ENCODE data around the gene YBX1. TPM values are rescaled to one million over a fixed set of nuclear protein-coding genes. Genes with fewer than 3 reads are reported as not detected.
"Not testable (repeated sequence)": the region's sequence is repeated elsewhere in the genome, so short reads cannot be mapped to it uniquely, and the experiment has no call there.

Gene YBX1
- total and polyA plus RNA-seq, 4 donors: 107 to 530 (median 204) TPM

- H3K27ac ChIP-seq (ENCODE audit: low read depth in 1 of 2, low read length in 2 of 2); H3K36me3 ChIP-seq (ENCODE audit: control insufficient read depth in 4 of 4, insufficient read depth in 3 of 4, low read depth in 1 of 4, low read length in 3 of 4); H3K9ac ChIP-seq (ENCODE audit: low read depth in 1 of 2, low read length in 2 of 2); H3K4me3 ChIP-seq (ENCODE audit: low read depth in 1 of 3, low read length in 3 of 3); H3K4me1 ChIP-seq (ENCODE audit: control insufficient read depth in 4 of 4, insufficient read depth in 4 of 4, low read length in 3 of 4); DNase-seq (ENCODE audit: low spot score); H3K27me3 ChIP-seq (ENCODE audit: control insufficient read depth in 4 of 4, insufficient read depth in 4 of 4, low read length in 3 of 4); H3K9me3 ChIP-seq (ENCODE audit: control insufficient read depth in 4 of 4, low read length in 3 of 4): not testable (repeated sequence)
Observed at GRCh38 chr1:42714441-42714840, 32.2 kb downstream of the YBX1 start.

- WGBS: 62% methylated on average over 1 of the region's 1 CpG
- peaks cover 0 to 4% (median 0%) of the 10 kb centered on the region in 4 donors for H3K4me1 ChIP-seq (ENCODE audit: control insufficient read depth in 4 of 4, insufficient read depth in 4 of 4, low read length in 3 of 4)
- H3K36me3 ChIP-seq (ENCODE audit: control insufficient read depth in 4 of 4, insufficient read depth in 3 of 4, low read depth in 1 of 4, low read length in 3 of 4): peaks cover 0 to 3% (median under 1%) of the 10 kb centered on the region in 4 donors
- no peaks in the 10 kb centered on the region for H3K9me3 ChIP-seq (ENCODE audit: control insufficient read depth in 4 of 4, low read length in 3 of 4)
- TF ChIP-seq HNF4G (IDR thresholded peaks at IDR 0.05) (no peak), FOXA2 (IDR thresholded peaks at IDR 0.05) (no peak), YY1 (IDR thresholded peaks at IDR 0.05) (no peak), RAD21 (IDR thresholded peaks at IDR 0.05) (no peak), NR2F2 (IDR thresholded peaks at IDR 0.05) (no peak), JUND (IDR thresholded peaks at IDR 0.05) (no peak), EGR1 (IDR thresholded peaks at IDR 0.05; ENCODE audit: low read depth in 2 of 2) (no peak), ATF3 (IDR thresholded peaks at IDR 0.05) (no peak), SP1 (IDR thresholded peaks at IDR 0.05) (no peak), CTCF (IDR thresholded peaks at IDR 0.05; ENCODE audit: low read depth, low read length, missing input control) (no peak), RXRA (IDR thresholded peaks at IDR 0.05) (no peak), GABPA (IDR thresholded peaks at IDR 0.05 in 1 of 2, conservative IDR thresholded peaks at IDR 0.05 in 1 of 2) (no peak), TAF1 (conservative IDR thresholded peaks at IDR 0.05) (no peak), FOXA1 (IDR thresholded peaks at IDR 0.05) (no peak)
- TF ChIP-seq, protein P1, sequence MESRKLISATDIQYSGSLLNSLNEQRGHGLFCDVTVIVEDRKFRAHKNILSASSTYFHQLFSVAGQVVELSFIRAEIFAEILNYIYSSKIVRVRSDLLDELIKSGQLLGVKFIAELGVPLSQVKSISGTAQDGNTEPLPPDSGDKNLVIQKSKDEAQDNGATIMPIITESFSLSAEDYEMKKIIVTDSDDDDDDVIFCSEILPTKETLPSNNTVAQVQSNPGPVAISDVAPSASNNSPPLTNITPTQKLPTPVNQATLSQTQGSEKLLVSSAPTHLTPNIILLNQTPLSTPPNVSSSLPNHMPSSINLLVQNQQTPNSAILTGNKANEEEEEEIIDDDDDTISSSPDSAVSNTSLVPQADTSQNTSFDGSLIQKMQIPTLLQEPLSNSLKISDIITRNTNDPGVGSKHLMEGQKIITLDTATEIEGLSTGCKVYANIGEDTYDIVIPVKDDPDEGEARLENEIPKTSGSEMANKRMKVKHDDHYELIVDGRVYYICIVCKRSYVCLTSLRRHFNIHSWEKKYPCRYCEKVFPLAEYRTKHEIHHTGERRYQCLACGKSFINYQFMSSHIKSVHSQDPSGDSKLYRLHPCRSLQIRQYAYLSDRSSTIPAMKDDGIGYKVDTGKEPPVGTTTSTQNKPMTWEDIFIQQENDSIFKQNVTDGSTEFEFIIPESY (IDR thresholded peaks at IDR 0.05): no peak
- no peaks in the 10 kb centered on the region for H3K27me3 ChIP-seq (ENCODE audit: control insufficient read depth in 4 of 4, insufficient read depth in 4 of 4, low read length in 3 of 4)
- no peak overlapping the region for H3K27ac ChIP-seq (ENCODE audit: low read depth in 1 of 2, low read length in 2 of 2)
- H3K9ac ChIP-seq (ENCODE audit: low read depth in 1 of 2, low read length in 2 of 2): no peak overlapping the region
- H3K4me3 ChIP-seq (ENCODE audit: low read depth in 1 of 3, low read length in 3 of 3): no peak overlapping the region
- no peak for DNase-seq (ENCODE audit: low spot score)
Observed at GRCh38 chr1:42720868-42721267, 38.6 kb downstream of the YBX1 start.

DNA sequence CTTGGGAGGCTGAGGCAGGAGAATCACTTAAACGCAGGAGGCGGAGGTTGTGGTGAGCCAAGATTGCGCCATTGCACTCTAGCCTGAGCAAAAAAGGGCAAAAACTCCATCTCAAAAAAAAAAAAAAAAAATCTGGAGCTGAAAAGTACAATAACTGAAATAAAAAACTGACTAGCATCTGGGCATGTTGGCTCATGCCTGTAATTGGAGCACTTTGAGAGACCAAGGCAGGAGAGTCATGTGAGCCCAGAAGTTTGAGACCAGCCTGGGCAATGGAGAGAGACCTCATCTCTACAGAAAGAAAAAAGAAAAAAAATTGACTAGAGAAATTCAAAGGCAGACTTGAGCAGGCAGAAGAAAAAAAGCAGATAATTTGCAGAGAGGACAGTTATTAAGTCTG is 39.7 kb downstream of the YBX1 start:
- no peak for TF ChIP-seq HNF4A (conservative IDR thresholded peaks at IDR 0.05)
- TF ChIP-seq NR2F2 (IDR thresholded peaks at IDR 0.05): no peak
- no peak for TF ChIP-seq RAD21 (IDR thresholded peaks at IDR 0.05)
- TF ChIP-seq HNF4G (IDR thresholded peaks at IDR 0.05): no peak
- TF ChIP-seq ATF3 (IDR thresholded peaks at IDR 0.05): no peak
- TF ChIP-seq FOXA2 (IDR thresholded peaks at IDR 0.05): no peak
- TF ChIP-seq RXRA (IDR thresholded peaks at IDR 0.05): no peak
- TF ChIP-seq, protein P1 (IDR thresholded peaks at IDR 0.05): no peak
- no peak for TF ChIP-seq MAX (IDR thresholded peaks at IDR 0.05)
- peaks cover 0 to 4% (median 0%) of the 10 kb centered on the region in 4 donors for H3K4me1 ChIP-seq (ENCODE audit: control insufficient read depth in 4 of 4, insufficient read depth in 4 of 4, low read length in 3 of 4)
- no peak for DNase-seq (ENCODE audit: low spot score)
- no peak overlapping the region for H3K4me3 ChIP-seq (ENCODE audit: low read depth in 1 of 3, low read length in 3 of 3)
- no peaks in the 10 kb centered on the region for H3K27me3 ChIP-seq (ENCODE audit: control insufficient read depth in 4 of 4, insufficient read depth in 4 of 4, low read length in 3 of 4)
- no peak overlapping the region for H3K9ac ChIP-seq (ENCODE audit: low read depth in 1 of 2, low read length in 2 of 2)
- H3K36me3 ChIP-seq (ENCODE audit: control insufficient read depth in 4 of 4, insufficient read depth in 3 of 4, low read depth in 1 of 4, low read length in 3 of 4): peaks cover 0 to 3% (median under 1%) of the 10 kb centered on the region in 4 donors
- no peaks in the 10 kb centered on the region for H3K9me3 ChIP-seq (ENCODE audit: control insufficient read depth in 4 of 4, low read length in 3 of 4)
- no peak overlapping the region for H3K27ac ChIP-seq (ENCODE audit: low read depth in 1 of 2, low read length in 2 of 2)
- WGBS: 95% methylated on average over 3 of the region's 3 CpGs

GRCh38 chr1:42722403-42722802 is 40.2 kb downstream of the YBX1 start:
- H3K9ac ChIP-seq (ENCODE audit: low read depth in 1 of 2, low read length in 2 of 2); H3K4me1 ChIP-seq (ENCODE audit: control insufficient read depth in 4 of 4, insufficient read depth in 4 of 4, low read length in 3 of 4); H3K27ac ChIP-seq (ENCODE audit: low read depth in 1 of 2, low read length in 2 of 2); H3K27me3 ChIP-seq (ENCODE audit: control insufficient read depth in 4 of 4, insufficient read depth in 4 of 4, low read length in 3 of 4); H3K4me3 ChIP-seq (ENCODE audit: low read depth in 1 of 3, low read length in 3 of 3); H3K9me3 ChIP-seq (ENCODE audit: control insufficient read depth in 4 of 4, low read length in 3 of 4); H3K36me3 ChIP-seq (ENCODE audit: control insufficient read depth in 4 of 4, insufficient read depth in 3 of 4, low read depth in 1 of 4, low read length in 3 of 4); DNase-seq (ENCODE audit: low spot score): not testable (repeated sequence)
- WGBS: 94% methylated on average over 2 of the region's 2 CpGs

All from liver (tissue), 9 donors.